HG03135 (cell line): ENCODE measurements around the gene PIK3R3.

Source experiments
- ATAC-seq: cut with Tn5 transposase; IDR thresholded peaks from one replicate; pipeline ENCODE4 v1.9.1; 2021; ENCODE audit warnings: mild to moderate bottlenecking, moderate library complexity; ENCODE audit not compliant: unreplicated experiment

The PIK3R3 gene

GRCh38 chr1:45998020-45998617, 134.3 kb downstream of the PIK3R3 start:
- ATAC-seq: no peak

- ATAC-seq: no peak
Observed at GRCh38 chr1:45995298-45995697, 137.1 kb downstream of the PIK3R3 start.

GRCh38 chr1:45994423-45994822, 138.0 kb downstream of the PIK3R3 start:
- no peak for ATAC-seq
